ENCODE data around the gene CFLAR. TPM values are rescaled to one million over a fixed set of nuclear protein-coding genes. Genes with fewer than 3 reads are reported as not detected.

Gene CFLAR
- total RNA-seq, 1 donor from 2014 or later = 47.5 TPM

GRCh38 chr2:201203916-201204654 lies 88.1 kb downstream of the CFLAR start:
- Histone ChIP-seq H3K27me3 (ENCODE audit: insufficient read depth, low read length) (no peaks in the 10 kb centered on the region), H3K9ac (ENCODE audit: low read length) (no peak overlapping the region), H3K9me3 (ENCODE audit: insufficient read depth, low read depth, low read length) (no peaks in the 10 kb centered on the region), H4K20me1 (ENCODE audit: insufficient read depth, low read length) (no peaks in the 10 kb centered on the region), H2AFZ (ENCODE audit: low read depth, low read length) (no peak overlapping the region), H3K27ac (ENCODE audit: low read depth, low read length) (no peak overlapping the region), H3K4me3 (ENCODE audit: insufficient read depth, low read depth, low read length) (no peak overlapping the region), H3K4me2 (ENCODE audit: low read length) (no peak overlapping the region), H3K4me1 (ENCODE audit: insufficient read depth, low read length) (no peaks in the 10 kb centered on the region), H3K79me2 (ENCODE audit: insufficient read depth, low read length) (no peaks in the 10 kb centered on the region), H3K36me3 (ENCODE audit: insufficient read depth, low read length) (no peaks in the 10 kb centered on the region)
- Mint-ChIP-seq H3K4me3 (ENCODE audit: unreplicated experiment) (no peak overlapping the region), H3K36me3 (ENCODE audit: low read depth, unreplicated experiment) (no peaks in the 10 kb centered on the region), H3K27ac (ENCODE audit: unreplicated experiment) (no peak overlapping the region), H3K27me3 (ENCODE audit: low read depth, unreplicated experiment) (no peaks in the 10 kb centered on the region), H3K9me3 (ENCODE audit: unreplicated experiment) (no peaks in the 10 kb centered on the region), H3K4me1 (ENCODE audit: low read depth, unreplicated experiment) (peaks cover 6% of the 10 kb centered on the region)
- no peak for DNase-seq (ENCODE audit: low read depth)
- no peak for TF ChIP-seq EZH2 (IDR thresholded peaks at IDR 0.05; ENCODE audit: insufficient read depth, low read length)
- TF ChIP-seq, protein P1, sequence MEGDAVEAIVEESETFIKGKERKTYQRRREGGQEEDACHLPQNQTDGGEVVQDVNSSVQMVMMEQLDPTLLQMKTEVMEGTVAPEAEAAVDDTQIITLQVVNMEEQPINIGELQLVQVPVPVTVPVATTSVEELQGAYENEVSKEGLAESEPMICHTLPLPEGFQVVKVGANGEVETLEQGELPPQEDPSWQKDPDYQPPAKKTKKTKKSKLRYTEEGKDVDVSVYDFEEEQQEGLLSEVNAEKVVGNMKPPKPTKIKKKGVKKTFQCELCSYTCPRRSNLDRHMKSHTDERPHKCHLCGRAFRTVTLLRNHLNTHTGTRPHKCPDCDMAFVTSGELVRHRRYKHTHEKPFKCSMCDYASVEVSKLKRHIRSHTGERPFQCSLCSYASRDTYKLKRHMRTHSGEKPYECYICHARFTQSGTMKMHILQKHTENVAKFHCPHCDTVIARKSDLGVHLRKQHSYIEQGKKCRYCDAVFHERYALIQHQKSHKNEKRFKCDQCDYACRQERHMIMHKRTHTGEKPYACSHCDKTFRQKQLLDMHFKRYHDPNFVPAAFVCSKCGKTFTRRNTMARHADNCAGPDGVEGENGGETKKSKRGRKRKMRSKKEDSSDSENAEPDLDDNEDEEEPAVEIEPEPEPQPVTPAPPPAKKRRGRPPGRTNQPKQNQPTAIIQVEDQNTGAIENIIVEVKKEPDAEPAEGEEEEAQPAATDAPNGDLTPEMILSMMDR (IDR thresholded peaks at IDR 0.05; ENCODE audit: insufficient read depth, low read depth, low read length) = no peak
- FAIRE-seq = no peak

- Histone ChIP-seq H3K27ac (ENCODE audit: low read depth, low read length) (no peak overlapping the region), H3K9me3 (ENCODE audit: insufficient read depth, low read depth, low read length) (no peaks in the 10 kb centered on the region), H2AFZ (ENCODE audit: low read depth, low read length) (no peak overlapping the region), H3K4me2 (ENCODE audit: low read length) (no peak overlapping the region), H3K4me3 (ENCODE audit: insufficient read depth, low read depth, low read length) (no peak overlapping the region), H3K36me3 (ENCODE audit: insufficient read depth, low read length) (no peaks in the 10 kb centered on the region), H4K20me1 (ENCODE audit: insufficient read depth, low read length) (no peaks in the 10 kb centered on the region), H3K9ac (ENCODE audit: low read length) (no peak overlapping the region), H3K4me1 (ENCODE audit: insufficient read depth, low read length) (no peaks in the 10 kb centered on the region), H3K79me2 (ENCODE audit: insufficient read depth, low read length) (no peaks in the 10 kb centered on the region), H3K27me3 (ENCODE audit: insufficient read depth, low read length) (no peaks in the 10 kb centered on the region)
- no peak overlapping the region for H3K4me3 Mint-ChIP-seq (ENCODE audit: unreplicated experiment)
- TF ChIP-seq EZH2 (IDR thresholded peaks at IDR 0.05; ENCODE audit: insufficient read depth, low read length) = no peak
- TF ChIP-seq, protein P1 (IDR thresholded peaks at IDR 0.05; ENCODE audit: insufficient read depth, low read depth, low read length) = no peak
- no peaks in the 10 kb centered on the region for H3K27me3 Mint-ChIP-seq (ENCODE audit: low read depth, unreplicated experiment)
- H3K4me1 Mint-ChIP-seq (ENCODE audit: low read depth, unreplicated experiment) = peaks cover 6% of the 10 kb centered on the region
- H3K27ac Mint-ChIP-seq (ENCODE audit: unreplicated experiment) = no peak overlapping the region
- no peaks in the 10 kb centered on the region for H3K9me3 Mint-ChIP-seq (ENCODE audit: unreplicated experiment)
- FAIRE-seq (no peak), DNase-seq (ENCODE audit: low read depth) (no peak)
- no peaks in the 10 kb centered on the region for H3K36me3 Mint-ChIP-seq (ENCODE audit: low read depth, unreplicated experiment)
Measured at GRCh38 chr2:201204655-201205514, 88.9 kb downstream of the CFLAR start.

Measured in astrocyte (in vitro differentiated cells and primary cell).